HG03025 (cell line): ENCODE results near the gene AGAP1.

Source experiments
- ATAC-seq: cut with Tn5 transposase; IDR thresholded peaks from one replicate; pipeline ENCODE4 v1.9.1; 2021; ENCODE audit warnings: mild to moderate bottlenecking, moderate library complexity; ENCODE audit not compliant: unreplicated experiment, low FRiP score

The AGAP1 gene

DNA sequence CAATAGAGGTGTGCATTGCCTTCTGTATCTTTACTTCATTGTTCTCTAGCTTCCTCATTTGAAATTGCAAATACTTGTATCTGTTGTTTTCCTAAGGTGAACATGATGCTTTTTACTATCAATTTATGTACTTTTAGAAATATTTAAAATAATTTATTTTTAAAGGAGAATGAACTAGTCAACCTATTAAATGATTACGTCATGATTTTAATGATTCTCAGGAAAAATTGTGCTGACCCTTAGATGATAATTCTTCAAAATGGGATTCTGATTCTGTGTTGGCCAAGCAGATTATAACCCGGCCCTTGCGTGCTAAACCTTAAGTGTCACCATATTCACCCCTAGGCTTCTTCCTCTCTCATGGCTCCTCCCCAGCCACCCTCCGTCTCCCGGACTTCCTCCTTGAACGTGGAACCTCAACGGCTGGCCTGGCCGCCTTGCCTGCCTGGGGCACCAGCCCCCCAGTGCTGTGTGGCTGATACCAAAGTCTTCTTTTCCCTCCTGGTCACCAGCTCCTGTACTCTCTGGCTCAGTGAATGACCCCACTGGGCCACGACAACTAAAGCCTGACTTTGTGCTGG is 382.3 kb downstream of the AGAP1 start:
- ATAC-seq = no peak

DNA sequence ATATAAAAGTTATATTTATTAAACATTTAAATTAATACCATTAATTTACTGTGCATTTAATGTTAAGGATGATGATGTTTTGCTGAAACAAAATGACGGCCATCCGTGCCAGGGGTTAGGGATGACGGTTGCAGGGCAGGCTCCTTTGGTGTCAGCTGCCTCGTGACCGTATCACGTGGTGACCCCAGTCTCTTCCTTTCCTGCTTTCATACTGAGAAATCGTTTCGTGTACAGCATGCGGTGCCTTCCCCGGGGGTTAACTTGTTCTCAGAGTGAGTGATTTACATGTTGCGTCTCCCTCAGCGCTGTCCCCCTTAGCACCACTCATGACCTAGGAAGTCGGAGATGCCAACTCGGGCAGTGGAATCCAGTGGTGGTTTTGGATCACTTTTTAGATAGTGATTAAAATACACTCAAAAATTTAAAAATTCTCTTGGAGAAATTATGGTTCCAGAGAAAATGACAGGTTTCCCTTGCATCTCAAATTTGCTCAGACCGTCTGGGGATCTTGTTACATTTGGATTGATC is 383.5 kb downstream of the AGAP1 start:
- ATAC-seq = no peak

DNA sequence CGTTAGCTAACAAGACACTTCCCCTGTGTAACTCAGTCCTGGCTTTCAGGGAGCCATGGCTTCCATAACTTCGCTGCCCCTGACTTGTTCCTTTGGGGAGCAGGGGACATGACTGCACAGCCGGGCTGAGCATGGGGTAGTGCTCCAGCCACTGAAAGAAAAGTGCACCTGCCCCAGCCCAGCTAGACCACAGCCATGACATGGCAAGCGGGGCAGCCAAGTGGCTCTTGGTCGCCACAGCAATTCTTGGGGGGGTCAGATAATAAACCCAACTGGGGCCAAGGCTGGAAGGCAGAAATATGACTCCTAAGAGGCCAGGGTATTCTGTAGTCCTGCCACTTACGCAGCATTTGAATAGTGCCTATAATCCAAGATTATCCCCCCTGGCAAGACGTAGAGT is 385.3 kb downstream of the AGAP1 start:
- no peak for ATAC-seq

DNA sequence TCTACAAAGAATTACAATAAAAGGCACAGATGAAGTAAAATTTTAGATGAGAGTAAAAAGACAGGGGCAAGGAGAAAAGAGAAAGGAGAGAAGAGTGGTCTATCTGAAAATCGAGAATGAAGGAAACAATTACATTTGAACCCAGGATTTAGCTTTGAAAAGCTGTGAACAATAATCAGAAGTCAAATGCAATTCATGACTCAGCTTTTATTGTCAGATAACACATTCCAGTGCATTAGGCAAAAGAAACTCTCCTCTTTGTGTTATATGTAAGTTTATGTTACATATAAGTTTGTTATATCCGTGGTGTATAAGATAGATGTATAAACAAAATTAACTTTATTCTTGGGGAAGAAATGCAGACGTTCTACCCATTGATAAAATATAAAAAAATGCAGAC is 389.8 kb downstream of the AGAP1 start:
- no peak for ATAC-seq

DNA sequence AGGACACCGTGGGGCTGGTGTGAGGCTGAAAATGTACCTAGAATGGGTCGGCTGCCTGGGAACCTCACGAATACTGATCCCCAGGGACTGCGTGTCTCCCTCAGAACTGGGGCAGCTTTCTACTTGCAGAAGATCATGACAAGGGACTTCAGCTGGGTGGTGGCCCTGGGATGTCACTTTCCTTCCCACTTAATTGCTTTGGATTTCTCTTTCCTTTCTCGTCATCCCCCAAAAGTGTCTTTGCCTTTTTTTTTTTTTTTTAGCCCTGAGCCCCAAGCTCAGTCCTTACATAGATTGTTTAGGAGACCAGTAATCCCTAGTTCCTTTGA is 395.4 kb downstream of the AGAP1 start:
- ATAC-seq = no peak

DNA sequence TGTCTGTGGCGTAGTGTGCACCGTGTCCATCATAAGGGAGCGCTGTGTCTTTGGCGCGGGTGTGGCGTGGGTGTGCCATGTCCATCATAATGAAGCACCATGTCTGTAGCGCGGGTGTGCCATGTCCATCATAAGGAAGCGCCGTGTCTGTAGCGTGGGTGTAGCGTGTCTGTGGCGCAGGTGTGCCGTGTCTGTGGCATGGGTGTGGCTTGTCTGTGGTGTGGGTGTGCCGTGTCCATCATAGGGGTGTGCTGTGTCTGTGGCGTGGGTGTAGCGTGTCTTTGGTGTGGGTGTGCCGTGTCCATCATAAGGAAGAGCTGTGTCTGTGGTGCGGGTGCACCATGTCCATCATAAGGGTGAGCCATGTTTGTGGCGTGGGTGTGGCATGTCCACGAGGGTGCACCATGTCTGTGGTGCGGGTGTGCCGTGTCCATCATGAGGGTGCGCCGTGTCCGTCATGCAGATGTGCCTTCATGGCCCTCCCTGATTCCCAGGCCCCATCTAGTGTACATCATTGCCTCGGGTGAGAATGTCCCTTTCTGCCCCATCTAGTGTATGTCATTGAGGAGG is 399.4 kb downstream of the AGAP1 start:
- ATAC-seq = no peak

DNA sequence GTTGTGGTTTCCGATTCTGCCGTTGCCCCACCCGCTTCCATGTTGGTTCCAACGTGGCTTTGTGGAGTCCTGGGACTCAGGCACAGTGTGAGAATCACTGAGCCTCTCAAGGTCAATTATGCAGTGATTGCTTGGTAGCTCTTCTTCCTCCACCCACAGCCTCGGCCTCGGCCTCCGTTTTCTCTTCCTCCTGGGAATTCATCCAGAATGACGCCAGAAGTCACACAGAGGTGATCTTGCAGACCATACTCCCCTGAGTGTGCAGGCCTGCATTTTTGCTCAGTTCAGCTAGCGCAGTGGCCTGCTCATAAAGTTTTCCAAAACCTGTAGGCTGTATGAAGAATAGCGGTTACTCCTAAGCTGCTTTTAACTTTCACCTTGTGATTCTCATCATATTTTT is 401.0 kb downstream of the AGAP1 start:
- ATAC-seq = no peak

DNA sequence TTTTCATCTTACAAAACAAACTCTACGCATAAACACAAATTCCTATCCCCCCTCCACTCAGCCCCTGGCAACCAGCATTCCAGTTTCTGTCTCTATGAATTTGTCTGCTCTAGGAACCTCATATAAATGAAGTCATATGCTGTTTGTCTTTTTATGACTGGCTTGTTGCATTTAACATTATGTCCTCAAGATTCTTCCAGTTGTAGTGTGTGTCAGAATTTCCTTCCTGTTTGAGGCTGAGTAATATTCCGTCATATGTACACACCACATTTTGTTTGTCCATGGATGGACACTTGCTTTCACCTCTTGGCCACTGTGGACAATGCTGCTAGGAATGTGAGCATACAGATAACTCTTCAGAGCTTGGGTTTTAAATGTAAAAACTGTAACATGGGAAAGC is 402.2 kb downstream of the AGAP1 start:
- no peak for ATAC-seq

DNA sequence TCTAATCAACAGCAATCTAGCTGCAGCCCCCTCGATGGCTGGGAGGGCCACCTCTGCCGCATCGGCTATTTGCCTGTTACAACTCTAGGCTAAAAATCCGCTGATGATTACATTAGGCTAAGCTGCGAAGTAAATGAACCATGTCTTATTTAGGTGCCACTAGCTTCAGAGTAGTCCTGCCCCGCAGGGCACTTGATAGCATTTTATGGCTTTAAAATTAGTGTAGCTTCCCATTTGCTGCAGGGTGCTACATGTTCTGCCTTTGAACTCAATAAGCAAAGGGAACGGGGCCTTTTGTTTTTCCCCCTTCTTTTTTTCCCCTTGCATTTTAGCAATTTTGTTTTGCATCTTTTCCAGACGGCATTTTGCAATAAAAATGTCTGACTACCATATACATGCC is 404.1 kb downstream of the AGAP1 start:
- no peak for ATAC-seq

DNA sequence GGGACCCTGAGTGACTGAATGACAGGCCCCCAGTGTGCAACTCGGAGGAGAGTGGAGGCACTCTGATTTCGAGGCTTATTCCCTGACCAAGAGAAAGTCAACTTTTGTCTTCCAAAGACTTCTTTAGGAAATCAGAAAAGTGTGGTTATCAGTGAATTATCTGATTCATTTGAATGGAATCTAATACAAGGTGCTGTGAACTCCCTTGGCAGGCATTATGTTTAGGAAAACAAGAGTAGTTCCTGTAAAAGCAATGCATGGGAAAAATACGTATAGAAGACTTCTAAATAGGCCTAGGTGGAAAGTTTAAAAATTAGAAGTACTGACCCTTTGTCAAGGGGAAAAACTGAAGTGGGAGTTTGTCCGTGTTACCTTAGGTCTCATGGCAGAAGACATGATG is 404.9 kb downstream of the AGAP1 start:
- no peak for ATAC-seq

DNA sequence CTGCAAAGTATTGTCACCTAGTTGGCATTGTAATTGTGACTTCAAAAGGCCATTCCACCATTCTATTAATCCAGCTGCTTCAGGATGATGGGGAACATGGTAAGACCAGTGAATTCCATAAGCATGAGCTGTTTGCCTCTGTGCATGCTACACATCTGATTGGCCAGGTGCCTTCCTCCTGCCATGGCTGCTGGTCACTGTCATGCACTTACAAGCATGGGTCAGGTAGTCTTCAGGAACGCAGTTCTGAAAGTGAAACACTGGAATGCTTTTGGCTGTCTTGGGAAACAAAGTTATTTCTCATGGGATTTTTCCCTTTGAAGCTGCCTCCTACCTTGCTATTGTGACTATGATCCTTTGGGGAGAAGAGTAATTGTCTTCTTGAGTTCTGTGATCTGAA is 406.8 kb downstream of the AGAP1 start:
- no peak for ATAC-seq

DNA sequence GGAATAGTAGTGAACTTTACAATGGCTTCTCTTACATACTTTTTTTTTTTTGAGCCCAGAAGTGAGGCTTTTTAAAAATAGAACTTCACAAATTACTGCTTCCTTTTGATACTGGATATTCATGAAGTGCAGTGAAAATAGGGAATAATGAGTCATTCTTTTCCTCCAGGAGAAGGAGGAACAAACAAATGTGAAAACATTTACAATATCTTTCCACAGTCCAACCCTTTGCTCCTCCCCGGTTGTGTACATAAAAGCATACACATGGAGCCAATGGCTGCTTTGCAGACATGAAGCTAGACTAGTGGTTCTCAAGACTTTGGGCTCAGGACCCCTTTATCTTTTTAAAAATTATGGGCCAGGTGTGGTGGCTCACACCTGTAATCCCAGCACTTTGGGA is 407.4 kb downstream of the AGAP1 start:
- ATAC-seq = no peak

DNA sequence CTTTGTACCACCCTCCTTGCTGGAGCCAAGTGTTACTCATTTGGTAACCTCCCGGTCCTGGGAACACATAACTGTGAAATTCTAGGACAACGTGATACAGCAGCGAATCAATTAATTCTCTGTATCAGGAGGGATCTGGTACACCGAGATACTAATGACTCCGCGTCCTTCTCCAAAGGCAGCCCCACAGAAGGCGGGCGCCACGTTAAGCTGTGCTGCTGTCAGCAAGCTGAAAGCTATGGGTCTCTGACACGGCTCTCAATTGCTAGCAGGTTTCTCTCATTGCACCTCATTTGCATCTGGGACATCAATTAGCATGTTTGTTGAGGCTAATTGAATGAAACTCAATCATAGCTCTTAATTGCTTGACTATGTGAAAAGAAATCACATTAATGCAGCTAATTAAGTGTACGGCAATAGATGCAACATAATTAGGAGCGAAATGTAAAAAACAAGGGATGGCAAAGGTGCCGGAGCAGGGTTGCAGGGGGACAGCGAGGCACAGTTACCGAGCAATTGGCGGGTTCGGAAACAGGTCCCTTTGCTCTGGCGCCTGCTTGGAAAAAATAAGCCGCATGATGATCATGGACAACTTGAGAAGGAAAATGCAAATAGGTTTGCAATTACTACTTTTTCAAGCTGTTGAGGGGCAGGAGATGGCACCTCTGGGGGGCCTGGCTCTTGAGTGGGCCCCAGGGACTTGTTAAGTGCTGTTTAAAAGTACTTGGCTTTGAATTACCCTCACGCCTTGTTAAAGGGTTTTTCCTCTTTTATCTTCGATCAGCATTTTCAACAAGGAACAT is 410.1 kb downstream of the AGAP1 start:
- ATAC-seq = no peak

DNA sequence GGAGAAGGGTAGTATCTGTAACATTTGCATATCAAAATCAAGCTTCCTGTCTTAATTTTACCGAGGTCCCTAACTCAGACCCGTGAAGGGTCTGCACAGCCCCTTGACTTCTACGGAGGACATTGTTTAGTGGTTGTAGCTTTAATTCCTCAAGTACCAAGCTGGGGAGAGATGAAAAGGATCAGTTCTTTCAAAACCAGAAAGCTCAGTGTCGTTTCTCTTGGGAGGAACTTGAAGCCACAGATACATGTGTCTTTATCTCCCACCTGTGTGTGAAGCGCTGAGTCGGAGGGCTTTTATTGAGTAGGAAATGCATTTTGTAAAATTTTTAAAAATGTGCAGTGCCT is 410.7 kb downstream of the AGAP1 start:
- ATAC-seq = no peak

DNA sequence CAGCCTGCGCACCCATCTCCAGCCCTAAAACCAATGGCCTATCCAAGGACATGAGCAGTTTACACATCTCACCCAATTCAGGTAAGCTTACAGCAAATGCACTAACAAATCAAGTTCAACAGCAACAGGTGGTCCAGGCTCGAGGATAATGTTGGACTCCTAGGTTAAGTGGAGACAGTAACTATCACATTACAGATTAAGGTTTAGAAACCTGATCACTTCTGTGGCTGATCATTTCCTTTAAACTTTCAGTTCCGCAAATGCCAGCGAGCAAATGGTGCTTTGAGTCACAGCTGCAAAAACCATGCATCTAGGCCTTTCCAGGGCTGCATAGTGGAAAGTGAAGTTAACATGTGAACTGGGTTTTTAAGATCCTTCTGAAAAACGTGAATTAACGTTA is 415.0 kb downstream of the AGAP1 start:
- no peak for ATAC-seq

DNA sequence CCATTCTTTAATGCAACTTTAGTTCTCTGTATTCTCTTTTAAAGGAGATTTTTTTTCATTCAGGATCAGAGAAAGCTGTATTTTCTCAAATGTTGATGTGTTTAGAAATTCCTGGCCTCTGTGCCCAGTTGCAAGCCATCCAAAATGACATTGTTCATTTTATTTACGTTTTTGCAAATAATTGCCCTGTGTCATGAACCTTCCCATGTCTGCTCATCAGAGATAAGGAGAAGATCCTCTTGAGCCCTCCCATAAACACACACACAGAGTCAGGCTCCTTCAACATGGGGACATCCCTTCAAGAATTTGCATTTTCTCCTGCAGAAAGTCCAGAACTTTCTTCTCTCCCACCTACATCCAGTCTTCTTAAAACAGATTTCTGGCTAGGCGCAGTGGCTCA is 415.5 kb downstream of the AGAP1 start:
- no peak for ATAC-seq

DNA sequence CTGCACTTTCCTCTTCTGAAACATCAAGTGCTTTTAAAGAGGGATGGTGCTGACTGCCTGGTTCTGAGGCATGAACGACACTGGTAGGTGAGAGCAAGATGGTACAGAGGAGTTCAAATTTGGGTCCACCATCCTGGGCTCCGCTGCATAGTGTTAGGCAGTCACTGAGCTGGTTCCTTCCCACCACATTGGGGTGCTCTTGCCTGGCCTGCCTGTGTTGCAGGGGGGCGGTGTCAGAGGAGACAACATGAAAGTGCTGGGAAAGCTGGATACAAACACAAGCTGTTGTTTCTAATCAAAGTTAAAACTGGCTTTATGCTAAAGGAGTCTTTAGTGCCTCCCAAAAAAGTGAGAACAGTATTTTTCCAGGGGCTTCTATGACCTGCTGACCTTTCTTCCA is 416.2 kb downstream of the AGAP1 start:
- ATAC-seq = no peak

DNA sequence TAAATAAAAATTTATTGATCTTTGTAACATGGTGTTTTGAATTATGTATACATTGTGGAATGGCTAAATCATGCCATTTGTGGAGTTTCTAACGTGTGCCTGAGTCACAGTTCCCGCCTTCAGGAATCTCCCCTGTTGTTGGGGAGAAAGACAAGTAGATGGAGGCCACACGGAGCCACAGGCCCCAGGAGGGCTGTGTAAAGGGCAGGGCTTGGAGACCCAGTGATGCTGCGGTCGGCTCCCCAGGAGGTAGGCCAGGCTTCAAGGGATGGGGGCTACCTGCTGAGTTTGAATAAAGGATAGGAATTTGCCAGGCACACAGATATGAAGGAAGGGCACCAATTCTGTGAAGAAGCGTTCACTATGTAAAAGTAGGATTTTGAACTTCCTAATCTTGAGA is 417.3 kb downstream of the AGAP1 start:
- ATAC-seq = no peak

DNA sequence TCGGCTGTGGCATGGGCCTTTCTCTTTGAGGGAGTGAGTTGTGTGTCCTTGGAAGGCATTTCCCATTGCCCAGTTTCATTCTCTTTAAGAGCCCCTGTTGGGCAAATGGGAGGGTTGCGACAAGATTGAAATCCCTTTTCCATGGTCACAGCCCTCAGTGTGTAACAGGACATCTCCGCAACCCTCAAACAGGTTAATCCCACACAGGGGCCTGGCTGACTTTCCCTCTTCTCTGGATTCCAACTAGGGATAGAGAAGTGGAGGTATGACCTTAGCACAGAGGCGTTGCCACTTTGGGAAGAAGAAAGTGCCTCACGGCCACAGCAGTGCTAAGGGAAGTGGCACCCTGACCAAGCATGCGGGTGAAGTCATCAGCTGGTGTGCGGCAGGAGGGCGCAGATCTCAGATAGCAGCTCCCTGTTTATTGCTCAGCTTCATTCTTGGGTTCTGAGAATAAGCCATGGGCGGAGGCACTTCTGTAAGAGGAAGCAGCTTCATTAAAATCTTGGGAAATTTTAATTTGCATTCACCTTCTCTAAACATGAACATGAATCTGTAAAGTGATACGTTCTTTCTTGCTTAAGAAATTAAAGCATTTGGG is 417.9 kb downstream of the AGAP1 start:
- no peak for ATAC-seq

DNA sequence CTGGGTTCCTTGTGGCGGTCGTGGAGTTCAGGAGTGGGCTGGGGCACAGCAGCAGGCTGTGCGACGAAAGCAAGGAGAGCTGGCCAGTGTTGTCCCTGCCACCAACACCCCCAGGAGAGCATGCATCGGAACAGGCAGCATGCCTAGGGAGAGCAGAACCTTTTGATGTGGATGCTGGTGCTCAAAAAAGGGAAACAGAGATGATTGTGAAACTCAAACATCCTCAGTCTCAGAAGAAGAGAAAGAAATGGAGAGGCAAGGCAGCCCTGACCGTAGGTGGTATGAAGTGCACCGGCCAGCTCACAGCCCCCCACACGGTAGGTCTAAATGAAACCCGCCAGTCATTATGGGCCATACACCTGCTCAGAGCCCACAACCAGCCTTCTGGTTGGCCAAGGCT is 420.9 kb downstream of the AGAP1 start:
- ATAC-seq = no peak

DNA sequence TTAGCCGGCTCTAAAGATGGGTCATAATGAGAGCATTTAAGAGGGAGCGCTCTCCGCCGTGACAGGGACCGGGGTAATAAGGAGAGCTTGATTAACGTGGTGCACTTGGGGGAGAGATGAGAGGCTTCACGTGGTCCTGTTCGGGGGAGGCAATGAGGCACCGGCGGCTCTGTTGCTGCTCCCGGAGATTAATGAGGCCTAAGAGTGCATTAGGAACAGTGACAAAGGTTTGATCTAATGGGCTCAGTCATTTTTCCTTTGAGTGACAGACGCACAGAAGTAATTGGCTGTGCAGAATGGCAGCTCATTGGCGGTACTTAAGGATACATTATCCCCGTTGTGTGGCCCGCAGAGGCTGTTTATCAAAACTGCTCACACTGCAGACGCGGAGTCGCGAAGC is 423.7 kb downstream of the AGAP1 start:
- ATAC-seq = no peak

DNA sequence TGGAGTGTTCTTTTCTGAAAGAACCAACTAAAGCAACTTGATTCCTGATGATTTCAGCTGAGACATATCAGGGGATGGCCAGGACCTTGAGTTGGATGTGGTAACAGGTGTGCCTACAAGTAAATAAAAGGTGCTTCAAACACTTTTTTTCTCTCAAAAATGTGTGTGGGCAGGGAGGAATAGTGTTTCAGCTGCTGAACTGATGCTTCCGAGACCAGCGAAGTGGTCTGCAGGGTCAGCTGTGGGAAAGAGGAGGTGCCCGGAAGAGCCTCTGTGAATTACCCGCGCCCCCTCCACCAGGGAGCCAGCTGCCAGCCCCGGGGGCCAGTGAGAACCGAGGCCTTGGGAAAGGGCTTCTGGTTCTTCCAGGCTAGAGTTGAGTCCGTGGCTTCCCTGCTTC is 425.0 kb downstream of the AGAP1 start:
- no peak for ATAC-seq
